H1 (cell line): ENCODE data around the gene TMEM114. TPM values are rescaled to one million over a fixed set of nuclear protein-coding genes. Genes with fewer than 3 reads are reported as not detected.

ENCODE experiments used
- CTCF ChIA-PET: fragments of 300-600 bp; sonication (Branson Sonifier 250); formaldehyde crosslinking; loops from one replicate; lab custom pipeline; 2021; ENCODE audit not compliant: partially characterized antibody; lab: Charles Lee
- POLR2A ChIA-PET: fragments of 300-600 bp; sonication (Branson Sonifier 250); formaldehyde crosslinking; loops from one replicate; lab custom pipeline; 2021; ENCODE audit warnings: inconsistent platforms; ENCODE audit not compliant: partially characterized antibody; lab: Charles Lee
- DNase-seq, 2 experiments: peaks; one replicate each; pipeline versions ENCODE4 v3.0.0 to v3.0.0-alpha.2; 2010 to 2022; ENCODE audit warnings: low spot score in 2 of 2, low read depth in 1 of 2, mixed read lengths in 1 of 2
- FAIRE-seq: peaks from 2 replicates; lab custom pipeline; 2011; peaks lifted over from hg19 to GRCh38; lab: Jason Lieb, UNC
- H2AFZ ChIP-seq: 2 replicates; pipeline ENCODE4 v1.8.1; 2012; ENCODE audit warnings: low read length, inconsistent platforms
- H2AK5ac ChIP-seq: 2 replicates; pipeline ENCODE4 v1.6.1; 2013; ENCODE audit warnings: low read depth, low read length
- H2BK120ac ChIP-seq: replicated peaks from 2 replicates; pipeline ENCODE3; 2013; ENCODE audit warnings: low read depth, low read length, inconsistent platforms
- H2BK12ac ChIP-seq: 2 replicates; pipeline ENCODE4 v1.6.1; 2013; ENCODE audit warnings: low read depth, low read length
- H2BK15ac ChIP-seq: 2 replicates; pipeline ENCODE4 v1.6.1; 2013; ENCODE audit warnings: low read length
- H2BK20ac ChIP-seq: 2 replicates; pipeline ENCODE4 v1.6.1; 2013; ENCODE audit warnings: low read length
- H2BK5ac ChIP-seq: 2 replicates; pipeline ENCODE4 v1.6.1; 2013; ENCODE audit warnings: low read depth, low read length
- H3K14ac ChIP-seq: 2 replicates; pipeline ENCODE4 v1.6.1; 2013; ENCODE audit warnings: inconsistent platforms; ENCODE audit not compliant: insufficient read length
- H3K18ac ChIP-seq: 2 replicates; pipeline ENCODE4 v1.6.1; 2013; ENCODE audit warnings: low read length; ENCODE audit errors: extremely low read depth
- H3K23ac ChIP-seq: 2 replicates; pipeline ENCODE4 v1.6.1; 2013; ENCODE audit warnings: inconsistent platforms; ENCODE audit not compliant: insufficient read length
- H3K23me2 ChIP-seq: 2 replicates; pipeline ENCODE4 v1.6.1; 2013; ENCODE audit warnings: low read depth, low read length
- H3K27ac ChIP-seq: 2 replicates; pipeline ENCODE4 v1.6.1; 2011; ENCODE audit warnings: low read depth, low read length, inconsistent platforms
- H3K27me3 ChIP-seq, 4 experiments: replicated peaks in 1 of 4; 1 replicate in 1 of 4; 2 replicates in 3 of 4; pipeline versions ENCODE4 v1.6.1 to v1.8.1; 2011 to 2013; ENCODE audit warnings: low read length in 3 of 4, mild to moderate bottlenecking in 3 of 4, inconsistent platforms in 2 of 4, mixed read lengths in 2 of 4, moderate library complexity in 1 of 4; ENCODE audit not compliant: control insufficient read depth in 3 of 4, insufficient read depth in 3 of 4; ENCODE audit errors: extremely low read depth in 1 of 4
- H3K36me3 ChIP-seq, 4 experiments: 2 replicates each; pipeline versions ENCODE4 v1.6.1 to v1.8.1; 2011 to 2013; ENCODE audit warnings: mild to moderate bottlenecking in 4 of 4, low read length in 3 of 4, moderate library complexity in 2 of 4, control low read depth in 1 of 4, inconsistent platforms in 1 of 4; ENCODE audit not compliant: insufficient read depth in 4 of 4, control insufficient read depth in 2 of 4
- H3K4ac ChIP-seq: replicated peaks from 2 replicates; pipeline ENCODE3; 2013; ENCODE audit warnings: low read length, low read depth, mixed read lengths, inconsistent platforms; ENCODE audit not compliant: insufficient read length
- H3K4me1 ChIP-seq, 4 experiments: replicated peaks in 1 of 4; 1 replicate in 1 of 4; 2 replicates in 3 of 4; pipeline versions ENCODE4 v1.6.1 to v1.8.1; 2011 to 2013; ENCODE audit warnings: low read length in 3 of 4, inconsistent platforms in 2 of 4, mixed read lengths in 1 of 4; ENCODE audit not compliant: insufficient read depth in 4 of 4, control insufficient read depth in 3 of 4
- H3K4me2 ChIP-seq, 2 experiments: 2 replicates each; pipeline versions ENCODE4 v1.6.1 to v1.8.1; 2011 to 2013; ENCODE audit warnings: low read depth in 2 of 2, low read length in 2 of 2, control low read depth in 1 of 2, inconsistent platforms in 1 of 2, mild to moderate bottlenecking in 1 of 2; ENCODE audit not compliant: insufficient read depth in 1 of 2
- H3K4me3 ChIP-seq, 4 experiments: fragments of 200-600, 300-600 bp in 1 of 4; sonication (generic), shearing (Covaris generic), sonication (Bioruptor Twin) in 1 of 4; 2 replicates each; pipeline versions ENCODE4 v1.5.1 to v1.8.1; 2011 to 2016; ENCODE audit warnings: low read length in 4 of 4, low read depth in 3 of 4, control low read depth in 2 of 4, inconsistent platforms in 2 of 4, mild to moderate bottlenecking in 2 of 4, mixed read lengths in 1 of 4, moderate library complexity in 1 of 4; ENCODE audit not compliant: insufficient read depth in 2 of 4; ENCODE audit errors: extremely low read depth in 1 of 4
- H3K56ac ChIP-seq: replicated peaks from 2 replicates; pipeline ENCODE3; 2013; ENCODE audit warnings: low read depth, mild to moderate bottlenecking, mixed read lengths, low read length, inconsistent platforms; ENCODE audit not compliant: insufficient read length
- H3K79me1 ChIP-seq: 2 replicates; pipeline ENCODE4 v1.6.1; 2013; ENCODE audit warnings: low read depth, low read length, control low read depth
- H3K79me2 ChIP-seq, 2 experiments: 2 replicates each; pipeline versions ENCODE4 v1.6.1 to v1.8.1; 2012 to 2013; ENCODE audit warnings: low read length in 2 of 2, mild to moderate bottlenecking in 2 of 2, inconsistent platforms in 1 of 2; ENCODE audit not compliant: insufficient read depth in 2 of 2, control insufficient read depth in 1 of 2
- H3K9ac ChIP-seq, 4 experiments: replicated peaks in 1 of 4; 1 replicate in 1 of 4; 2 replicates in 3 of 4; pipeline versions ENCODE4 v1.6.1 to v1.8.1; 2011 to 2013; ENCODE audit warnings: low read depth in 3 of 4, low read length in 3 of 4, control low read depth in 2 of 4, mild to moderate bottlenecking in 2 of 4, moderate library complexity in 2 of 4, inconsistent platforms in 1 of 4; ENCODE audit errors: extremely low read depth in 1 of 4
- H3K9me3 ChIP-seq, 2 experiments: 2 replicates each; pipeline versions ENCODE4 v1.6.1 to v1.8.1; 2012 to 2013; ENCODE audit warnings: mild to moderate bottlenecking in 2 of 2, moderate library complexity in 2 of 2, control low read depth in 1 of 2, inconsistent platforms in 1 of 2, low read depth in 1 of 2, low read length in 1 of 2, mixed read lengths in 1 of 2; ENCODE audit not compliant: insufficient read depth in 2 of 2
- H4K20me1 ChIP-seq, 2 experiments: replicated peaks in 1 of 2; 2 replicates each; pipeline versions ENCODE3 to v1.8.1; 2011 to 2013; ENCODE audit warnings: inconsistent platforms in 2 of 2, low read length in 2 of 2, mild to moderate bottlenecking in 1 of 2; ENCODE audit not compliant: insufficient read depth in 2 of 2, control insufficient read depth in 1 of 2
- H4K5ac ChIP-seq: 2 replicates; pipeline ENCODE4 v1.6.1; 2013; ENCODE audit warnings: low read length, low read depth, mixed read lengths, inconsistent platforms; ENCODE audit not compliant: insufficient read length
- H4K8ac ChIP-seq: 2 replicates; pipeline ENCODE4 v1.8.0; 2013; ENCODE audit warnings: mild to moderate bottlenecking, moderate library complexity, low read length, inconsistent platforms; ENCODE audit not compliant: insufficient read depth; ENCODE audit errors: extremely low read depth
- H4K91ac ChIP-seq: replicated peaks from 2 replicates; pipeline ENCODE3; 2013; ENCODE audit warnings: low read length, mixed read lengths, inconsistent platforms; ENCODE audit not compliant: insufficient read length
- ASH2L ChIP-seq: fragments of 200-600, 300-600 bp; sonication (generic); IDR thresholded peaks from one replicate; pipeline ENCODE4 v1.7.1; 2017; ENCODE audit warnings: low read length
- BACH1 ChIP-seq: IDR thresholded peaks from 2 replicates; pipeline ENCODE4 v1.6.1; 2012; ENCODE audit warnings: low read length, improper control_type of control experiment
- CBX5 ChIP-seq: fragments of 300-800, 300-1000 bp; sonication (generic); IDR thresholded peaks from 2 replicates; pipeline ENCODE4 v1.7.1; 2016; ENCODE audit warnings: antibody characterized with exemption, low read length, low read depth
- CHD1 ChIP-seq: IDR thresholded peaks from 2 replicates; pipeline ENCODE4 v1.6.1; 2012; ENCODE audit warnings: low read depth, low read length, improper control_type of control experiment
- JUND ChIP-seq: IDR thresholded peaks from 2 replicates; pipeline ENCODE4 v1.6.1; 2011; ENCODE audit warnings: mild to moderate bottlenecking, improper control_type of control experiment, low read length
- KDM5A ChIP-seq: fragments of 200-600 bp; IDR thresholded peaks from 2 replicates; pipeline ENCODE4 v1.7.1; 2012; ENCODE audit warnings: mild to moderate bottlenecking, low read length, inconsistent platforms, mixed read lengths
- RNF2 ChIP-seq: fragments of 200-900, 300-1000 bp; sonication (generic); IDR thresholded peaks from 2 replicates; pipeline ENCODE4 v1.7.1; 2016; ENCODE audit warnings: borderline replicate concordance, low read depth, mild to moderate bottlenecking, antibody characterized with exemption, low read length; ENCODE audit not compliant: poor library complexity, severe bottlenecking; ENCODE audit errors: missing control alignments
- SAP30 ChIP-seq: fragments of 300-600 bp; sonication (generic); IDR thresholded peaks from 2 replicates; pipeline ENCODE4 v1.7.1; 2012; ENCODE audit warnings: low read length, moderate library complexity, mild to moderate bottlenecking, inconsistent platforms; ENCODE audit not compliant: insufficient read depth, insufficient replicate concordance
- SIRT6 ChIP-seq: IDR thresholded peaks from one replicate; pipeline ENCODE4 v1.7.1; 2012; ENCODE audit warnings: low read length, inconsistent platforms
- TAF7 ChIP-seq: optimal IDR thresholded peaks from 2 replicates; pipeline ENCODE3; 2011; ENCODE audit warnings: low read depth, mild to moderate bottlenecking, inconsistent platforms, low read length, moderate library complexity, borderline replicate concordance
- WGBS, 2 experiments: shearing (Covaris generic) in 1 of 2; methylation state at CpG; one replicate each; pipeline versions ENCODE4 v1.1.6 to v1.1.7; 2013 to 2015; ENCODE audit warnings: low lambda C conversion rate in 2 of 2, mixed read lengths in 2 of 2, inconsistent platforms in 1 of 2, low coverage in 1 of 2, missing lambda C conversion rate in 1 of 2; ENCODE audit not compliant: insufficient replicate concordance in 2 of 2, insufficient coverage in 1 of 2, insufficient read length in 1 of 2; ENCODE audit errors: extremely low coverage in 1 of 2, missing lambda C conversion rate in 1 of 2; 5-methylcytosine and 5-hydroxymethylcytosine counted together
- polyA plus RNA-seq, 7 experiments: library from polyadenylated mRNA; depleted of rRNA in 3 of 7; stranded (reverse) in 5 of 7; unstranded in 2 of 7; fragments of >200 nt in 5 of 7; fragments of 200-250 nt in 2 of 7; gene quantifications; 1 replicate in 5 of 7; 2 replicates in 1 of 7; 4 replicates in 1 of 7; pipeline versions ENCODE4 v1.2.1 to v1.2.3, GENCODE V29; 2011 to 2013; ENCODE audit warnings: missing spikeins in 2 of 7, mixed read lengths in 2 of 7
- total RNA-seq: library from RNA; stranded (reverse); fragmentation: NEBNext Ultra II Directional; extraction: Animal tissue kit (Norgen Biotek cat#: 25700); gene quantifications from 2 replicates; pipeline ENCODE4 v1.2.1, GENCODE V29; 2021
- TF ChIP-seq, protein P1 (sequence below): IDR thresholded peaks from 2 replicates; pipeline ENCODE4 v1.6.1; 2012; ENCODE audit warnings: low read length, inconsistent platforms

The TMEM114 gene
- total and polyA plus RNA-seq, 2 of the 8 experiments (the other 6 are each of a cell fraction or from before 2014, with no cell fraction given): 1.6 to 2.9 TPM

DNA sequence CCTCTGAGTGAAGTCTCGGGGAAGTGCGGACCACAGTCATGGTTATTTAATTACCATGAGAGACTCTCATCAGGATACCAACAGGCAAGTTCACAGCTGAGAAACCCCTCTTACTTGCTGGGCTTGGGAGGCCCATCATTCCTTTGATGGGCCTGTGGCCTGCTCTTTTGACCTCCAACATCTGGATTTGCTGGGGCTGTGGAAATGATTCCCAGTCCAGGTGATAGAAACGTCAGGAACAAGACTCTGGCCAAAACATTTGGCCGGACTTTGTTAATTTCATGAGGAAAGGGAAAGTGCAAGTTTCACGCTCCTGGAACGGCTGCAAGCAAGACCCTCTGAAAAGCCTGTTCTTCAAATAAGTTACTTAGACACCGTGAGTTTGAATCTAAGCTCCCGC is 42.5 kb downstream of the TMEM114 start:
- Histone ChIP-seq H3K23me2 (peaks cover 2% of the 10 kb centered on the region; the same call in 1 of the 2 replicates), H3K9ac (no peak overlapping the region), H3K79me2 (no peaks in the 10 kb centered on the region), H4K91ac (no peak overlapping the region), H3K56ac (no peak overlapping the region), H3K27ac (no peak overlapping the region), H2BK120ac (no peak overlapping the region), H3K9me3 (no peaks in the 10 kb centered on the region), H2BK20ac (no peak overlapping the region), H2AK5ac (no peak overlapping the region), H2BK15ac (no peak overlapping the region), H3K4me2 (no peak overlapping the region), H4K20me1 (no peaks in the 10 kb centered on the region), H3K4me1 (no peaks in the 10 kb centered on the region), H3K18ac (no peak overlapping the region), H2AFZ (no peak overlapping the region), H3K79me1 (no peaks in the 10 kb centered on the region), H2BK5ac (no peak overlapping the region), H3K23ac (no peak overlapping the region), H2BK12ac (no peak overlapping the region), H4K5ac (no peak overlapping the region), H3K4ac (no peak overlapping the region), H3K14ac (no peak overlapping the region), H3K27me3 (peaks cover 0 to 2% (median 0%) of the 10 kb centered on the region in 4 experiments; a peak in 1 of 7 replicates), H4K8ac (no peak overlapping the region), H3K4me3 (no peak overlapping the region), H3K36me3 (no peaks in the 10 kb centered on the region)
- POLR2A ChIA-PET: no interaction called here
- TF ChIP-seq JUND (no peak), KDM5A (no peak), TAF7 (no peak), ASH2L (no peak), RNF2 (no peak), BACH1 (no peak), CBX5 (no peak), SIRT6 (no peak), CHD1 (no peak), SAP30 (no peak)
- TF ChIP-seq, protein P1, sequence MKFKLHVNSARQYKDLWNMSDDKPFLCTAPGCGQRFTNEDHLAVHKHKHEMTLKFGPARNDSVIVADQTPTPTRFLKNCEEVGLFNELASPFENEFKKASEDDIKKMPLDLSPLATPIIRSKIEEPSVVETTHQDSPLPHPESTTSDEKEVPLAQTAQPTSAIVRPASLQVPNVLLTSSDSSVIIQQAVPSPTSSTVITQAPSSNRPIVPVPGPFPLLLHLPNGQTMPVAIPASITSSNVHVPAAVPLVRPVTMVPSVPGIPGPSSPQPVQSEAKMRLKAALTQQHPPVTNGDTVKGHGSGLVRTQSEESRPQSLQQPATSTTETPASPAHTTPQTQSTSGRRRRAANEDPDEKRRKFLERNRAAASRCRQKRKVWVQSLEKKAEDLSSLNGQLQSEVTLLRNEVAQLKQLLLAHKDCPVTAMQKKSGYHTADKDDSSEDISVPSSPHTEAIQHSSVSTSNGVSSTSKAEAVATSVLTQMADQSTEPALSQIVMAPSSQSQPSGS: no peak
- WGBS, 2 experiments: 94% methylated on average over 8 of the region's 8 CpGs; no CpG with 5 or more reads in 1 of the 2 experiments
- DNase-seq (no peak), FAIRE-seq (no peak)
- CTCF ChIA-PET: interaction anchor here (0.6 kb wide), 1 partner anchor 485 kb away, joined by 4 read pairs; no protein-coding TSS in a partner anchor
